ENCODE measurements around the gene ADH7. TPM values are rescaled to one million over a fixed set of nuclear protein-coding genes. Genes with fewer than 3 reads are reported as not detected.
A peak's percentile ranks its signal among the peaks of the same experiment; 100 is the strongest.

Gene ADH7
- polyA plus RNA-seq, 3 donors = not detected

DNA sequence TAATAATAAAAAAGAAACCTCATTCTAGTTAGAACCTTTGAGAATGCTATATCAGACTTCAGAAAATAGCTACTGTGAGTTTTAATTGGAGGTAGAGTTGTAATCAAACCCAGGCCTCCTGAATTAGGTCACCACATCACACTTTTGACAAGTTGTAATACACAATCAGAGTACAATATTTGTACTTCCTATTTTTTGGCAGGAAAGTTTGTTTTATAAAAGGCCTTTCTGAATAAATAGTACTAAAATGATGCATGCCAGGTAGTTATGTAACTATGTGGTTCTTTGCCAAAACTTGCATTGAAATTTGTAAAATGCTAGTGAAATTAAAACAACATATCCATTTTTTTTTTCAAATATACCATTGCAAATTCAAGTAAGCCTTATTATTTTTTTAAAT, 26.8 kb downstream of the ADH7 start:
- H3K4me2 ChIP-seq (replicated peaks; ENCODE audit: extremely low read depth, low read length, poor library complexity, severe bottlenecking) = no peak overlapping the region
- TF ChIP-seq, protein P1, sequence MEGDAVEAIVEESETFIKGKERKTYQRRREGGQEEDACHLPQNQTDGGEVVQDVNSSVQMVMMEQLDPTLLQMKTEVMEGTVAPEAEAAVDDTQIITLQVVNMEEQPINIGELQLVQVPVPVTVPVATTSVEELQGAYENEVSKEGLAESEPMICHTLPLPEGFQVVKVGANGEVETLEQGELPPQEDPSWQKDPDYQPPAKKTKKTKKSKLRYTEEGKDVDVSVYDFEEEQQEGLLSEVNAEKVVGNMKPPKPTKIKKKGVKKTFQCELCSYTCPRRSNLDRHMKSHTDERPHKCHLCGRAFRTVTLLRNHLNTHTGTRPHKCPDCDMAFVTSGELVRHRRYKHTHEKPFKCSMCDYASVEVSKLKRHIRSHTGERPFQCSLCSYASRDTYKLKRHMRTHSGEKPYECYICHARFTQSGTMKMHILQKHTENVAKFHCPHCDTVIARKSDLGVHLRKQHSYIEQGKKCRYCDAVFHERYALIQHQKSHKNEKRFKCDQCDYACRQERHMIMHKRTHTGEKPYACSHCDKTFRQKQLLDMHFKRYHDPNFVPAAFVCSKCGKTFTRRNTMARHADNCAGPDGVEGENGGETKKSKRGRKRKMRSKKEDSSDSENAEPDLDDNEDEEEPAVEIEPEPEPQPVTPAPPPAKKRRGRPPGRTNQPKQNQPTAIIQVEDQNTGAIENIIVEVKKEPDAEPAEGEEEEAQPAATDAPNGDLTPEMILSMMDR (IDR thresholded peaks at IDR 0.05) = no peak
- H2AFZ ChIP-seq (ENCODE audit: insufficient read depth, low read depth, low read length, poor library complexity, severe bottlenecking) = no peak overlapping the region
- Mint-ChIP-seq H3K27me3 (ENCODE audit: low read depth in 3 of 3) (peaks cover 0 to 5% (median 2%) of the 10 kb centered on the region in 3 donors), H3K9me3 (peaks cover 0 to 1% (median 0%) of the 10 kb centered on the region in 7 donors), H3K4me3 (no peak overlapping the region), H3K27ac (no peak overlapping the region), H3K4me1 (peaks cover 10% of the 10 kb centered on the region), H3K36me3 (no peaks in the 10 kb centered on the region)
- H3K9ac ChIP-seq (ENCODE audit: insufficient read depth, low read length, poor library complexity, severe bottlenecking) = no peak overlapping the region
- no peaks in the 10 kb centered on the region for H3K79me2 ChIP-seq (ENCODE audit: insufficient read depth, low read length)
- H3K36me3 ChIP-seq (replicated peaks in 1 of 2; ENCODE audit: control insufficient read depth in 1 of 2, insufficient read depth in 2 of 2, low read length in 2 of 2) = no peaks in the 10 kb centered on the region
- H4K20me1 ChIP-seq (ENCODE audit: insufficient read depth, low read length) = no peaks in the 10 kb centered on the region
- H3K4me3 ChIP-seq (replicated peaks in 1 of 3; ENCODE audit: low read depth in 2 of 3, low read length in 3 of 3) = no peak overlapping the region
- no peak for DNase-seq
- H3K9me3 ChIP-seq (replicated peaks in 1 of 2; ENCODE audit: control insufficient read depth in 1 of 2, insufficient read depth in 1 of 2, low read length in 2 of 2) = no peaks in the 10 kb centered on the region
- peaks cover 0 to 9% of the 10 kb centered on the region in 2 donors for H3K4me1 ChIP-seq (ENCODE audit: control insufficient read depth in 1 of 2, insufficient read depth in 2 of 2, low read length in 2 of 2)
- no peaks in the 10 kb centered on the region for H3K27me3 ChIP-seq (ENCODE audit: control insufficient read depth in 2 of 2, insufficient read depth in 2 of 2, low read length in 2 of 2)
- H3K27ac ChIP-seq (ENCODE audit: low read depth in 1 of 2, low read length in 2 of 2) = no peak overlapping the region
- intact Hi-C loops (cut with micrococcal nuclease) = loop anchor here in 1 of 2 donors (10.0 kb wide), 1 partner anchor 944 kb away; no protein-coding TSS in a partner anchor

DNA sequence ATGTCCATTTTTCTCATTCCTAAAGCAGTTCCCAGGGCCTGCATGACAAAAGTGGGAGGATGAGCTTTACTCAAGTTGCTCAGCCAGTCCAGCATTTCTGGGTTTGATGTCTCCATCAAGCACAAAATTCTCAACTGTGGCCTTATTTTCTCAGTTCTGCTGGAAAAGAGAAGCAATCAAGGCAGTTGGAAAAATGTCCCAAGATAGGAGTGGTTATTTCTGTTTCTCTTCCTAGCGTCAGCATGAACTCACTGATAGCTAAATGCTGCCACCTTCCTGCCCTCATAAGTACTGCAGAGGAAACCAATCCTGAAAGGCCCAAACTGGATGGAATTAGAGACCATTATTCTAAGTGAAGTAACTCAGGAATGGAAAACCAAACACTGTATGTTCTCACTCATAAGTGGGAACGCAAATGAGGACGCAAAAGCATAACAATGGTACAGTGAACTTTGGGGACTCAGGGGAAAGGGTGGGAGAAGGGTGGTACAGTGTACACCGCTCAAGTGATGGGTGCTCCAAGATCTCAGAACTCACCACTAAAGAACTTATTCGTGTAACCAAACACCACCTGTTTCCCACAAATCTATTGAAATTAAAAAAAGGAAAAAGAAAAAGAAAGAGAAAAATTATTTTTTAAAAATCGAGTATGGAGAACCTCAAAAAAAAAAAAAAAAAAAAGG, 29.6 kb downstream of the ADH7 start:
- intact Hi-C loops (cut with micrococcal nuclease) = loop anchor here in 1 of 2 donors (10.0 kb wide), 1 partner anchor 941 kb away; no protein-coding TSS in a partner anchor
- Histone ChIP-seq H3K79me2 (ENCODE audit: insufficient read depth, low read length) (no peaks in the 10 kb centered on the region), H3K9me3 (replicated peaks in 1 of 2; ENCODE audit: control insufficient read depth in 1 of 2, insufficient read depth in 1 of 2, low read length in 2 of 2) (no peaks in the 10 kb centered on the region), H3K27me3 (ENCODE audit: control insufficient read depth in 2 of 2, insufficient read depth in 2 of 2, low read length in 2 of 2) (no peaks in the 10 kb centered on the region), H3K27ac (ENCODE audit: low read depth in 1 of 2, low read length in 2 of 2) (no peak overlapping the region), H3K9ac (ENCODE audit: insufficient read depth, low read length, poor library complexity, severe bottlenecking) (no peak overlapping the region), H3K4me1 (ENCODE audit: control insufficient read depth in 1 of 2, insufficient read depth in 2 of 2, low read length in 2 of 2) (peaks cover 0 to 9% of the 10 kb centered on the region in 2 donors), H3K4me2 (replicated peaks; ENCODE audit: extremely low read depth, low read length, poor library complexity, severe bottlenecking) (no peak overlapping the region), H4K20me1 (ENCODE audit: insufficient read depth, low read length) (no peaks in the 10 kb centered on the region), H3K36me3 (replicated peaks in 1 of 2; ENCODE audit: control insufficient read depth in 1 of 2, insufficient read depth in 2 of 2, low read length in 2 of 2) (no peaks in the 10 kb centered on the region), H2AFZ (ENCODE audit: insufficient read depth, low read depth, low read length, poor library complexity, severe bottlenecking) (no peak overlapping the region), H3K4me3 (replicated peaks in 1 of 3; ENCODE audit: low read depth in 2 of 3, low read length in 3 of 3) (no peak overlapping the region)
- Mint-ChIP-seq H3K9me3 (peaks cover 0 to 1% (median 0%) of the 10 kb centered on the region in 7 donors), H3K4me3 (no peak overlapping the region), H3K27me3 (ENCODE audit: low read depth in 3 of 3) (peaks cover 0 to 5% (median 2%) of the 10 kb centered on the region in 3 donors), H3K27ac (peak overlapping the region in 1 of 7 donors; percentile 28), H3K4me1 (peaks cover 11% of the 10 kb centered on the region), H3K36me3 (no peaks in the 10 kb centered on the region)
- WGBS (ENCODE audit: insufficient coverage) = no CpG with 5 or more reads among the region's 6 CpGs
- TF ChIP-seq, protein P1 (IDR thresholded peaks at IDR 0.05) = peak; percentile 90
- peak; percentile 19 to 44 (median 39) for DNase-seq
